Ishikawa (cell line): Measurements from ENCODE around the gene IPO13.

Experiments used
- CEBPB ChIP-seq: IDR thresholded peaks from 2 replicates; pipeline ENCODE4 v1.6.1; 2012
- CREB1 ChIP-seq: IDR thresholded peaks from 2 replicates; pipeline ENCODE4 v1.6.1; 2012; ENCODE audit warnings: low read depth
- EGR1 ChIP-seq: IDR thresholded peaks from 2 replicates; pipeline ENCODE4 v1.6.1; 2012
- EP300 ChIP-seq: IDR thresholded peaks from 2 replicates; pipeline ENCODE4 v1.6.1; 2012; ENCODE audit warnings: borderline replicate concordance
- FOXM1 ChIP-seq: IDR thresholded peaks from 2 replicates; pipeline ENCODE4 v1.6.1; 2012; ENCODE audit warnings: low read depth, borderline replicate concordance
- NFIC ChIP-seq: IDR thresholded peaks from 2 replicates; pipeline ENCODE4 v1.6.1; 2012
- RAD21 ChIP-seq: IDR thresholded peaks from 2 replicates; pipeline ENCODE4 v1.6.1; 2012; ENCODE audit warnings: low read depth
- TAF1 ChIP-seq: IDR thresholded peaks from 2 replicates; pipeline ENCODE4 v1.6.1; 2012; ENCODE audit warnings: low read depth, mild to moderate bottlenecking
- TCF12 ChIP-seq: IDR thresholded peaks from 2 replicates; pipeline ENCODE4 v1.6.1; 2012; ENCODE audit warnings: low read depth
- TEAD4 ChIP-seq: IDR thresholded peaks from 2 replicates; pipeline ENCODE4 v1.6.1; 2012
- YY1 ChIP-seq: IDR thresholded peaks from 2 replicates; pipeline ENCODE4 v1.6.1; 2012; ENCODE audit warnings: low read depth
- ZBTB7A ChIP-seq: IDR thresholded peaks from 2 replicates; pipeline ENCODE4 v1.6.1; 2012; ENCODE audit warnings: low read depth
- TF ChIP-seq, protein P1 (sequence below): IDR thresholded peaks from 2 replicates; pipeline ENCODE4 v1.6.1; 2012
- TF ChIP-seq, protein P2 (sequence below): IDR thresholded peaks from 2 replicates; pipeline ENCODE4 v1.6.1; 2012
- TF ChIP-seq, protein P3 (sequence below): IDR thresholded peaks from 2 replicates; pipeline ENCODE4 v1.6.1; 2012; ENCODE audit warnings: low read depth, mild to moderate bottlenecking

IPO13 gene

DNA sequence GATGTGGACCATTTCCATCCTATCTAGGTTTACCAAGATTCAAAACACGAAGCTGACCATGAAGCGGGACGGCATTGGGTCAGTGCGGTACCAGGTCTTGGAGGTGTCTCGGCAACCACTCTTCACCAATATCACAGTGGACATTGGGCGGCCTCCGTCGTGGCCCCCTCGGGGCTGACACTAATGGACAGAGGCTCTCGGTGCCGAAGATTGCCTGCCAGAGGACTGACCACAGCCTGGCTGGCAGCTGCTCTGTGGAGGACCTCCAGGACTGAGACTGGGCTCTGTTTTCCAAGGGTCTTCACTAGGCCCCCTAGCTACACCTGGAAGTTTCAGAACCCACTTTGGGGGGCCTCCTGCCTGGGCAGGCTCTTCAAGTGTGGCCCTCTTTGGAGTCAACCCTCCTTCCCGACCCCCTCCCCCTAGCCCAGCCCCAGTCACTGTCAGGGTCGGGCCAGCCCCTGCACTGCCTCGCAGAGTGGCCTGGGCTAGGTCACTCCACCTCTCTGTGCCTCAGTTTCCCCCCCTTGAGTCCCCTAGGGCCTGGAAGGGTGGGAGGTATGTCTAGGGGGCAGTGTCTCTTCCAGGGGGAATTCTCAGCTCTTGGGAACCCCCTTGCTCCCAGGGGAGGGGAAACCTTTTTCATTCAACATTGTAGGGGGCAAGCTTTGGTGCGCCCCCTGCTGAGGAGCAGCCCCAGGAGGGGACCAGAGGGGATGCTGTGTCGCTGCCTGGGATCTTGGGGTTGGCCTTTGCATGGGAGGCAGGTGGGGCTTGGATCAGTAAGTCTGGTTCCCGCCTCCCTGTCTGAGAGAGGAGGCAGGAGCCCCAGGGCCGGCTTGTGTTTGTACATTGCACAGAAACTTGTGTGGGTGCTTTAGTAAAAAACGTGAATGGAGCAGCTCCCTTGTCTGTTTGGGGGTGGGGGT is 43.8 kb downstream of the IPO13 start:
- TF ChIP-seq TEAD4, result no peak
- TF ChIP-seq NFIC, result no peak
- TF ChIP-seq TCF12, result no peak

DNA sequence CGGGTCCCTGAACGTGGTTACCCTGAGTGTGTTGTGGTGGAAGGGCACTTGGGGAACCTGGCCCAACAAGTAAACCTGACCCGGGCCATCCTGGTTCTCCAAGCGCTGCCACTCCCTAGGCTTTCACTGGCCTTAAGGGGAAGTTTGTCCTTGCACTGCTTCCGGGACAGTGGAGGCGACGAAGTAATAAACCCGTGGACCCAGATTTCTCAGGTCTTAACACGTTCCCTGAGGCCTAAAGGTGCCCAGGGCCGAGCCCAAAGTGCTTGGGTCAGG is 44.4 kb downstream of the IPO13 start:
- TF ChIP-seq ZBTB7A (no peak), CEBPB (no peak), EP300 (no peak), TAF1 (no peak), YY1 (no peak), RAD21 (no peak), TCF12 (no peak), EGR1 (no peak), TEAD4 (no peak), FOXM1 (no peak), CREB1 (no peak), NFIC (no peak)
- TF ChIP-seq, protein P1, sequence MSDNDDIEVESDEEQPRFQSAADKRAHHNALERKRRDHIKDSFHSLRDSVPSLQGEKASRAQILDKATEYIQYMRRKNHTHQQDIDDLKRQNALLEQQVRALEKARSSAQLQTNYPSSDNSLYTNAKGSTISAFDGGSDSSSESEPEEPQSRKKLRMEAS, result no peak
- TF ChIP-seq, protein P2, sequence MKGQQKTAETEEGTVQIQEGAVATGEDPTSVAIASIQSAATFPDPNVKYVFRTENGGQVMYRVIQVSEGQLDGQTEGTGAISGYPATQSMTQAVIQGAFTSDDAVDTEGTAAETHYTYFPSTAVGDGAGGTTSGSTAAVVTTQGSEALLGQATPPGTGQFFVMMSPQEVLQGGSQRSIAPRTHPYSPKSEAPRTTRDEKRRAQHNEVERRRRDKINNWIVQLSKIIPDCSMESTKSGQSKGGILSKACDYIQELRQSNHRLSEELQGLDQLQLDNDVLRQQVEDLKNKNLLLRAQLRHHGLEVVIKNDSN, result no peak
- TF ChIP-seq, protein P3, sequence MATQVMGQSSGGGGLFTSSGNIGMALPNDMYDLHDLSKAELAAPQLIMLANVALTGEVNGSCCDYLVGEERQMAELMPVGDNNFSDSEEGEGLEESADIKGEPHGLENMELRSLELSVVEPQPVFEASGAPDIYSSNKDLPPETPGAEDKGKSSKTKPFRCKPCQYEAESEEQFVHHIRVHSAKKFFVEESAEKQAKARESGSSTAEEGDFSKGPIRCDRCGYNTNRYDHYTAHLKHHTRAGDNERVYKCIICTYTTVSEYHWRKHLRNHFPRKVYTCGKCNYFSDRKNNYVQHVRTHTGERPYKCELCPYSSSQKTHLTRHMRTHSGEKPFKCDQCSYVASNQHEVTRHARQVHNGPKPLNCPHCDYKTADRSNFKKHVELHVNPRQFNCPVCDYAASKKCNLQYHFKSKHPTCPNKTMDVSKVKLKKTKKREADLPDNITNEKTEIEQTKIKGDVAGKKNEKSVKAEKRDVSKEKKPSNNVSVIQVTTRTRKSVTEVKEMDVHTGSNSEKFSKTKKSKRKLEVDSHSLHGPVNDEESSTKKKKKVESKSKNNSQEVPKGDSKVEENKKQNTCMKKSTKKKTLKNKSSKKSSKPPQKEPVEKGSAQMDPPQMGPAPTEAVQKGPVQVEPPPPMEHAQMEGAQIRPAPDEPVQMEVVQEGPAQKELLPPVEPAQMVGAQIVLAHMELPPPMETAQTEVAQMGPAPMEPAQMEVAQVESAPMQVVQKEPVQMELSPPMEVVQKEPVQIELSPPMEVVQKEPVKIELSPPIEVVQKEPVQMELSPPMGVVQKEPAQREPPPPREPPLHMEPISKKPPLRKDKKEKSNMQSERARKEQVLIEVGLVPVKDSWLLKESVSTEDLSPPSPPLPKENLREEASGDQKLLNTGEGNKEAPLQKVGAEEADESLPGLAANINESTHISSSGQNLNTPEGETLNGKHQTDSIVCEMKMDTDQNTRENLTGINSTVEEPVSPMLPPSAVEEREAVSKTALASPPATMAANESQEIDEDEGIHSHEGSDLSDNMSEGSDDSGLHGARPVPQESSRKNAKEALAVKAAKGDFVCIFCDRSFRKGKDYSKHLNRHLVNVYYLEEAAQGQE, result no peak

DNA sequence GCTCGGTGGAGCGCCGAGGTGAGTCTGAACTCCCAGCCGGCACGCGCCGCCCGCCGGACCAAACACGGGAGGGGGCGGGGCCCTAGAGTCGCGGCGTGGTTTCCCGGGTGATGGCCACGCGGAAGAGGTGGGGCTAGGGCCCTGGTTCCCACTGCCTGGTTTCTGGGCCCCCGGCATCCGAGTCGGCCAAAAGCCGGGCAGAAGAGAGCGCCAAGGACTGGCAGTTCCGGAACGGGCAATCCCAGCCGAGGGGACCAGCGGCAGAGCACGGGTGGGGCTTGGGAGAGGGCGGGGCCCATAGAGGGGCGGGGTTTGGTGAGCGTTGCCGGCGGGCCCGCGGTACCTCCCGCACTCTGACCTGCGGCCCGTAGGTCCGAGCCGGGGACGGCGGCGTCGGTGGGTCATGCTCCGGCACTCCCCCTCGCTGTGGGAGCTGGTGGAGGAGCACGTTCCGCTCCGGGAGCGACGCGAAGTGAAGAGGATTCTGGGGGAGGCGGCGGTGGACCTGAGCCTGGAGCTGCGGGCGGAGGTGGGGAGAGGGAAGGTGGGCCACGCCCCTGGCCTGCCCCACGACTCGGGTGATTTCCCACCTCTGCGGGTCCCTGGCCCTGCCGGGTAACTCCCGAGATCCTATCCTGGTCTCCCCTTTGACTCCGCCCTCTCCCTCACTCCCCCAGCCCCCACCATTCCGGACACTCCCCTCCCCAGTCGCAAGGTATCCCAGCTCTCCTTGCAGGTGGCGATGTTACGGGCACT is 44.9 kb downstream of the IPO13 start, which contains the start of gene CCDC24:
CCDC24 (plus strand) TSS at position 124 of the 756 bp plus-strand sequence; CDS start at position 404, 280 bp downstream.
- peak; percentile 33; the same call in 1 of the 2 replicates for TF ChIP-seq NFIC
- TF ChIP-seq FOXM1, result no peak
- 0 out of 2 replicates have a peak, but pooled peaks have one; percentile 41 for TF ChIP-seq ZBTB7A
- no peak for TF ChIP-seq TCF12
- TF ChIP-seq, protein P1, result peak; percentile 73; the same call in 1 of the 2 replicates

DNA sequence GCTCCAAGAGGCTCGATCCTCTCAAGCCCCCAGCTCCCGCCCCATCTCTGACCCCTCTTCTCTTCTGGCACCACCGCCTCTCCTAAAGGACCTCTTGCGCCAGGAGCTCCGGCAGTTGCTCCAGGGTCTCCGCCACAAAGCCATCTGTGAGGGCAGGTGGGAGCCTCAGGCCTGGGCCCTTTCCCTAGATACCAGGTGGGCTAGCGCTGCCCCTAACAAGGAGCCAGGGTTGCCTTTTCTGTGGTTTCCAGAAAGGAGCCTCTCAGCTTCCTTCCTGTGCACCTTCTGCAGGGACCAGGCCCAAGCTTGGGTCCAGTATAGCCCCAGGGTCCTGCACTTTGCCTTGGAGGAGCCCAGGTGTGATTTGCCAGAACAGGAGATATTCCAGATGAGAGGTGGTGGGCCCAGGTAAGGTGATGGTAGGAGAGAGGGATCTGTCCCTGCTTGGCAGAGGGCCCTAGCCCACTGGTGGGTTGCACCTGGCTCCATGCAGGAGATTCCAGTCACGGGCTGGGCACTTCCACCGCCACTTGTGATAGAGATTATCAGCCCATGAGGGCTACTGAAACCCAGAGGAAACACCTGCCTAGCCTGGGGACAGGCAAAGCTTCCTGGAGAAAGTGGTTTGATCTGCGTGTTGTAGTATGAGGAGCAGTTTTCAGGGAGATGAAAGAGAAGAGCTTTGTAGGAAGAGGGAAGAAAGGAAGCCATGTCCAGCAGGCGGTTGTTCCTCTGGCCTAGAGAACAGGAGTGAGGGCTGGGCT is 45.7 kb downstream of the IPO13 start:
- TF ChIP-seq EGR1 (no peak), TAF1 (no peak), RAD21 (no peak), EP300 (no peak), YY1 (no peak), CREB1 (no peak), NFIC (no peak), CEBPB (no peak), TEAD4 (no peak)
- TF ChIP-seq, protein P2, result no peak
- TF ChIP-seq, protein P1, result no peak

DNA sequence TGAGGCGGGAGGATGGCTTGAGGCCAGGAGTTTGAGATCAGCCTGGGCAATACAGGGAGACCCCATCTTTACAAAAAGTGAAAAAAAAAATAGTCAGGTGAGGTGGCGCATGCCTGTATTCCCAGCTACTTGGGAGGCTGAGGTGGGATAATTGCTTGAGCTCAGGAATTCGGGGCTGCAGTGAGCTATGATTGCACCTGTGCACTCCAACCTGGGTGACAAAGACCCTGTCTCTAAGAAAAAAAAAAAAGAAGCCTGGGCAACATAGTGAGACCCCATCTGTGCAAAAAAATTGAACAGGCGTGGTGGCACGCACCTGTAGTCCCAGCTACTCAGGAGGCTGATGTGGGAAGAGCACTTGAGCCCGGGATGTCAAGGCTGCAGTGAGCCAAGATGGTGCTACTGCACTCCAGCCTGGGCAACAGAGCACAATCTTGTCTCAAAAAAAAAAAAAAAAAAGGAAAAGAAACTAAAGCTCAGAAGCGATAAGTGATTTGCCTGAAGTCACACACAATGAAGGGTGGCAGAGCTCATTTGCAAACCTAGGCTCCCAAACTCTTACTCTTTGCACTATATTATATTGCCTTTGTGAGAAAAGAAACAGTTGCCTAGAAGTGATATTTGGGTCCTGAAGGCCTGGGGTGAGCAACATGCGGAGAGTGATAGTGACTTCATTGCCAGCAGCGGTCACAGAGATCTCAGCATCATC is 46.6 kb downstream of the IPO13 start:
- TF ChIP-seq, protein P2, result no peak
- TF ChIP-seq TEAD4, result no peak
- TF ChIP-seq EGR1, result no peak
- no peak for TF ChIP-seq CEBPB
- TF ChIP-seq FOXM1, result no peak
- no peak for TF ChIP-seq ZBTB7A

DNA sequence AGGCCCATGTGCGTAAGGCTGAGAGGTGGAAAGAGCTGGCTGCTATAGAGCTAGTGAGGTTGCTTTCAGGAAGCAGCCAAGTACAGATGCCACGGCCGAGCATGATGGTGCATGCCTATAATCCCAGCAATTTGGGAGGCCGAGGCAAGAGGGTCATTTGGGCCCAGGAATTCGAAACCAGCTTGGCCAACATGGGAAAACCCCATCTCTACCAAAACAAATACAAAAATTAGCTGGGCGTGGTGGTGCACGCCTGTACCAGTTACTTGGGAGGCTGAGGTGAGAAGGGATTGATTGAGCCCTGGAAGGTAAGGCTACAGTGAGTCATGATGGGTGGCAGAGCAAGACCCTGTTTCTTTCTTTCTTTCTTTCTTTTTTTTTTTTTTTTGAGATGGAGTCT is 47.3 kb downstream of the IPO13 start:
- TF ChIP-seq ZBTB7A, result no peak
